HL-60 (cell line): ENCODE results near the gene TGFB1I1.
"Not testable (repeated sequence)": the region's sequence is repeated elsewhere in the genome, so short reads cannot be mapped to it uniquely, and the experiment has no call there.

Experiments used
- DNase-seq, 2 experiments: peaks; one replicate each; pipeline ENCODE4 v3.0.0-alpha.2; 2010 to 2020; ENCODE audit warnings: low read depth in 1 of 2, low spot score in 1 of 2
- H3K27ac ChIP-seq: fragments of 250-450 bp; sonication (Bioruptor Pico); replicated peaks from 2 replicates; pipeline ENCODE4 v1.5.1; 2020; ENCODE audit warnings: mild to moderate bottlenecking, moderate library complexity
- H3K27me3 ChIP-seq: fragments of 250-450 bp; sonication (Bioruptor Pico); 2 replicates; pipeline ENCODE4 v1.5.1; 2021; ENCODE audit warnings: mild to moderate bottlenecking, moderate library complexity; ENCODE audit not compliant: insufficient read depth, poor library complexity, severe bottlenecking
- H3K4me3 ChIP-seq: replicated peaks from 2 replicates; pipeline ENCODE4 v1.5.1; 2011; ENCODE audit warnings: mild to moderate bottlenecking, control low read depth, low read length; ENCODE audit not compliant: insufficient read depth
- GABPA ChIP-seq: IDR thresholded peaks from 2 replicates; pipeline ENCODE4 v1.6.1; 2012; ENCODE audit warnings: low read depth
- POLR2AphosphoS5 ChIP-seq: IDR thresholded peaks from 2 replicates; pipeline ENCODE4 v1.6.1; 2012; ENCODE audit warnings: low read depth
- REST ChIP-seq: IDR thresholded peaks from 2 replicates; pipeline ENCODE4 v1.6.1; 2012; ENCODE audit warnings: low read depth; ENCODE audit not compliant: insufficient replicate concordance
- SPI1 ChIP-seq: IDR thresholded peaks from 2 replicates; pipeline ENCODE4 v1.6.1; 2012; ENCODE audit warnings: low read depth, mild to moderate bottlenecking, borderline replicate concordance
- TF ChIP-seq, protein P1 (sequence below): IDR thresholded peaks from one replicate; pipeline ENCODE4 v1.5.1; 2011; ENCODE audit warnings: low read length, control low read depth, inconsistent platforms; ENCODE audit not compliant: insufficient read depth

The TGFB1I1 gene

GRCh38 chr16:31480851-31481536 is 9.0 kb downstream of the TGFB1I1 start:
- H3K27me3 ChIP-seq: peaks cover 5% of the 10 kb centered on the region
- TF ChIP-seq REST: no peak
- TF ChIP-seq POLR2AphosphoS5: no peak
- TF ChIP-seq GABPA: no peak
- TF ChIP-seq, protein P1, sequence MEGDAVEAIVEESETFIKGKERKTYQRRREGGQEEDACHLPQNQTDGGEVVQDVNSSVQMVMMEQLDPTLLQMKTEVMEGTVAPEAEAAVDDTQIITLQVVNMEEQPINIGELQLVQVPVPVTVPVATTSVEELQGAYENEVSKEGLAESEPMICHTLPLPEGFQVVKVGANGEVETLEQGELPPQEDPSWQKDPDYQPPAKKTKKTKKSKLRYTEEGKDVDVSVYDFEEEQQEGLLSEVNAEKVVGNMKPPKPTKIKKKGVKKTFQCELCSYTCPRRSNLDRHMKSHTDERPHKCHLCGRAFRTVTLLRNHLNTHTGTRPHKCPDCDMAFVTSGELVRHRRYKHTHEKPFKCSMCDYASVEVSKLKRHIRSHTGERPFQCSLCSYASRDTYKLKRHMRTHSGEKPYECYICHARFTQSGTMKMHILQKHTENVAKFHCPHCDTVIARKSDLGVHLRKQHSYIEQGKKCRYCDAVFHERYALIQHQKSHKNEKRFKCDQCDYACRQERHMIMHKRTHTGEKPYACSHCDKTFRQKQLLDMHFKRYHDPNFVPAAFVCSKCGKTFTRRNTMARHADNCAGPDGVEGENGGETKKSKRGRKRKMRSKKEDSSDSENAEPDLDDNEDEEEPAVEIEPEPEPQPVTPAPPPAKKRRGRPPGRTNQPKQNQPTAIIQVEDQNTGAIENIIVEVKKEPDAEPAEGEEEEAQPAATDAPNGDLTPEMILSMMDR: no peak
- no peak for TF ChIP-seq SPI1
- no peak overlapping the region for H3K27ac ChIP-seq
- H3K4me3 ChIP-seq: no peak overlapping the region
- DNase-seq: no peak

DNA sequence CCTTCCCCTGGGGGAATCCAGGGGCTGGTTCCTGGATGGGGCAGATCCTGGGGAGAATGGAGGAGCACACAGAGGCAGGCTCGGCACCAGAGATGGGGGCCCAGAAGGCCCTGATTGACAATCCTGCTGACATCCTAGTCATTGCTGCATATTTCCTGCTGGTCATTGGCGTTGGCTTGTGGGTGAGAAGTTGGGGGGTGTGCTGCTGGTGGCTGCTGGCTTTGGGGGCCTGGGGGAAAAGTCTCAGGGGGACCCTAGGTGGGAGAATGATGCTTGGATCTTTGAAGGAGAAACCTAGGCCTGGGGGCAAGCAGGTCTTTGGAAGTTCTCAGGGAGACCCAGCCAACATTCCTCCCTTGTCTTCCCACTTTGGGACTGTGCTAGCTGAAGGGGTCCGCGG is 11.1 kb downstream of the TGFB1I1 start, which contains the start of gene SLC5A2:
TSS of gene SLC5A2 (plus strand) at position 43 of the 400 bp plus-strand sequence. CDS start at position 57, 14 bp downstream.
- TF ChIP-seq GABPA (no peak), POLR2AphosphoS5 (no peak), SPI1 (no peak), REST (no peak)
- TF ChIP-seq, protein P1: no peak
- Histone ChIP-seq H3K27ac (no peak within 1 kb of the TSS), H3K4me3 (no peak within 1 kb of the TSS), H3K27me3 (no peaks in the 10 kb centered on the region)
- DNase-seq: no peak

- not testable (repeated sequence) for H3K4me3 ChIP-seq, H3K27ac ChIP-seq, DNase-seq, H3K27me3 ChIP-seq
Observed at GRCh38 chr16:31484048-31484447, 12.1 kb downstream of the TGFB1I1 start.

DNA sequence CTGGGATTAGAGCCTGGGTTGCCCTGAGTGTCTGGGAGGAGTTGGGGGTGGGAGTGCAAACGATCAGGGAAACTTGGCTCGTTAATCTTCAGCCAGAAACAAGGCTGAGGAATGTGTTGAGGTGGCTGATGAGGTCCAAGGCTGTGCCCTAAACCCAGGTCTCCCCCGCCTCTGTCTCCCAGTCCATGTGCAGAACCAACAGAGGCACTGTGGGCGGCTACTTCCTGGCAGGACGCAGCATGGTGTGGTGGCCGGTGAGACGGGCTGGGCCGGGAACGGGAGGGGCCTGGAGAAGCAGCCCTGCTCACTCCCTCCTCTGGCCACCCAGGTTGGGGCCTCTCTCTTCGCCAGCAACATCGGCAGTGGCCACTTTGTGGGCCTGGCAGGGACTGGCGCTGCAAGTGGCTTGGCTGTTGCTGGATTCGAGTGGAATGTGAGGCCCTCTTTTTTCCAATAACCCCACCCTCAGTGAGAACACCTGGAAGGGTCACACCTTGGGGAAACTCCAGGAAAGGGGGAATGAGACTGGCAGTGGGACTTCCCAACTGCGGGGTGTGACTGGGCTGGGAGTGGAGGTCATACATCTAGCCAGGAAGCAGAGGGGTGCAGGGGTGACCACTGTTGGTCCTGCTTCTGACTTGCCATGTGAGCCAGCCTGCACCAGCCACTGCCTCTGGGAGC is 12.7 kb downstream of the TGFB1I1 start:
- TF ChIP-seq GABPA (no peak), REST (no peak), POLR2AphosphoS5 (no peak), SPI1 (no peak)
- TF ChIP-seq, protein P1: no peak
- no peak for DNase-seq
- no peaks in the 10 kb centered on the region for H3K27me3 ChIP-seq
- H3K4me3 ChIP-seq: no peak overlapping the region
- H3K27ac ChIP-seq: no peak overlapping the region
